KMS-11 (cell line): Measurements from ENCODE around the gene CGB2.
"Not testable (repeated sequence)": the region's sequence is repeated elsewhere in the genome, so short reads cannot be mapped to it uniquely, and the experiment has no call there.

ENCODE experiments used
- H2AFZ ChIP-seq: fragments of 200-600 bp; sonication (generic); 2 replicates; pipeline ENCODE4 v1.6.1; 2016; ENCODE audit warnings: antibody characterized with exemption, mixed run types, low read depth
- H3K27ac ChIP-seq: fragments of 200-600 bp; sonication (generic); 2 replicates; pipeline ENCODE4 v1.6.1; 2016; ENCODE audit warnings: mild to moderate bottlenecking, mixed run types
- H3K27me3 ChIP-seq: fragments of 200-600 bp; sonication (generic); 2 replicates; pipeline ENCODE4 v1.6.1; 2017; ENCODE audit warnings: mild to moderate bottlenecking, low read depth, mixed run types, moderate library complexity; ENCODE audit not compliant: insufficient read depth
- H3K36me3 ChIP-seq: fragments of 200-600 bp; sonication (generic); 2 replicates; pipeline ENCODE4 v1.6.1; 2017; ENCODE audit warnings: mild to moderate bottlenecking, mixed run types; ENCODE audit not compliant: insufficient read depth
- H3K4me1 ChIP-seq: fragments of 200-600 bp; sonication (generic); 2 replicates; pipeline ENCODE4 v1.6.1; 2016; ENCODE audit warnings: mild to moderate bottlenecking, low read depth, mixed run types; ENCODE audit not compliant: poor library complexity, severe bottlenecking
- H3K4me2 ChIP-seq: fragments of 200-600 bp; sonication (generic); 2 replicates; pipeline ENCODE4 v1.7.0; 2016; ENCODE audit warnings: mild to moderate bottlenecking, mixed run types
- H3K4me3 ChIP-seq: fragments of 200-600 bp; sonication (generic); IDR thresholded peaks from 2 replicates; pipeline ENCODE4 v1.6.1; 2017; ENCODE audit warnings: low read depth, low read length, mixed read lengths; ENCODE audit not compliant: insufficient read depth
- H3K79me2 ChIP-seq: fragments of 200-600 bp; sonication (generic); 2 replicates; pipeline ENCODE4 v1.6.1; 2016; ENCODE audit warnings: low read depth, mixed run types; ENCODE audit not compliant: insufficient read depth
- H3K9ac ChIP-seq: fragments of 200-600 bp; sonication (generic); 2 replicates; pipeline ENCODE4 v1.6.1; 2016; ENCODE audit warnings: mild to moderate bottlenecking, mixed run types
- H4K20me1 ChIP-seq: fragments of 200-600 bp; sonication (generic); 2 replicates; pipeline ENCODE4 v1.6.1; 2016; ENCODE audit warnings: mild to moderate bottlenecking, mixed run types; ENCODE audit not compliant: insufficient read depth
- TF ChIP-seq, protein P1 (sequence below): fragments of 200-600 bp; sonication (generic); conservative IDR thresholded peaks from 2 replicates; pipeline ENCODE4 v1.6.1; 2017; ENCODE audit warnings: low read depth, mild to moderate bottlenecking, antibody characterized with exemption, low read length, moderate library complexity, mixed read lengths

The CGB2 gene

DNA sequence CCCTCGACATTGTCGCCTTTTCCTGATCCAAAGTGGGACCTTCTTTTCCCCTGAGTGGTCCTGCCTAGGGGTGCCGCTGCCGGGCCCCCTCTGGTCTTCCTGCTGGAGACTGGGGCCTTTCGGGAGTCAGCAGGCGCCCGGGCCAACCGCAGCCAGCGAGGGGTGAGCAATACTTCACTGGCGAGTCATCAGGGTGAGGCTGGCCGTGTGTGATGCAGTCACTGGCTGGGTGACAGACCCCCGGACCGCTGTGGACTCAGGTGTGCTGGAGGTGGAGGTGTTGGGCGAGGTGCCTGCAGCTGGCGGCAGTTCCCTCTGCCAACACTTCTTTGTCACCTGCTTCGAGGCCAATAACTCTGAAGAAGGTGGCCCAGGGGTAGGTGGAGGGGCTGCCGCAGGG lies 10.5 kb downstream of the CGB2 start:
- Histone ChIP-seq H3K4me3 (no peak overlapping the region), H2AFZ (no peak overlapping the region), H3K27me3 (peaks cover 55% of the 10 kb centered on the region), H3K27ac (no peak overlapping the region), H3K9ac (no peak overlapping the region), H3K36me3 (no peaks in the 10 kb centered on the region), H4K20me1 (no peaks in the 10 kb centered on the region), H3K79me2 (no peaks in the 10 kb centered on the region), H3K4me2 (no peak overlapping the region), H3K4me1 (no peaks in the 10 kb centered on the region)
- TF ChIP-seq, protein P1, sequence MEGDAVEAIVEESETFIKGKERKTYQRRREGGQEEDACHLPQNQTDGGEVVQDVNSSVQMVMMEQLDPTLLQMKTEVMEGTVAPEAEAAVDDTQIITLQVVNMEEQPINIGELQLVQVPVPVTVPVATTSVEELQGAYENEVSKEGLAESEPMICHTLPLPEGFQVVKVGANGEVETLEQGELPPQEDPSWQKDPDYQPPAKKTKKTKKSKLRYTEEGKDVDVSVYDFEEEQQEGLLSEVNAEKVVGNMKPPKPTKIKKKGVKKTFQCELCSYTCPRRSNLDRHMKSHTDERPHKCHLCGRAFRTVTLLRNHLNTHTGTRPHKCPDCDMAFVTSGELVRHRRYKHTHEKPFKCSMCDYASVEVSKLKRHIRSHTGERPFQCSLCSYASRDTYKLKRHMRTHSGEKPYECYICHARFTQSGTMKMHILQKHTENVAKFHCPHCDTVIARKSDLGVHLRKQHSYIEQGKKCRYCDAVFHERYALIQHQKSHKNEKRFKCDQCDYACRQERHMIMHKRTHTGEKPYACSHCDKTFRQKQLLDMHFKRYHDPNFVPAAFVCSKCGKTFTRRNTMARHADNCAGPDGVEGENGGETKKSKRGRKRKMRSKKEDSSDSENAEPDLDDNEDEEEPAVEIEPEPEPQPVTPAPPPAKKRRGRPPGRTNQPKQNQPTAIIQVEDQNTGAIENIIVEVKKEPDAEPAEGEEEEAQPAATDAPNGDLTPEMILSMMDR, result no peak

DNA sequence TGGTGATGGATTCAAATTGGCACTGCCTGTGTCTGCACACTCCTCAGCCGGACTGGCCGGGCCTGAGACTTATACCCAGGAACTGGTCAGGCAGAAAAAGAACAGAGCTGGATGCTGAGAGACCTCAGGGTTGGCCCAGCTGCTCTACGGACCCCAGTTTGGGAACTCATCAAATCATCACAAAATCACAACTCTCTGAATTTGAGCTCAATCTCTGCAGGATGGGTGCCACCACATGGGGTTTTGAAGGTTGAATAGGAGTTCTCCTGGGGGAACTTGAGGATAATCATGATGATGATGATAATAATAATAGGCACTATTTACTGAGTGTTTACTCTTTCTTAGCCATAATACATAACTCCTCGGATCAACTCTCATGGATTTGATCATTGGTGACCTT lies 11.0 kb downstream of the CGB2 start:
- H3K9ac ChIP-seq, H4K20me1 ChIP-seq, H3K4me1 ChIP-seq, H3K27ac ChIP-seq, H3K4me2 ChIP-seq, H3K36me3 ChIP-seq, H3K4me3 ChIP-seq, H2AFZ ChIP-seq, H3K79me2 ChIP-seq: not testable (repeated sequence)
- H3K27me3 ChIP-seq, result peaks cover 53% of the 10 kb centered on the region

DNA sequence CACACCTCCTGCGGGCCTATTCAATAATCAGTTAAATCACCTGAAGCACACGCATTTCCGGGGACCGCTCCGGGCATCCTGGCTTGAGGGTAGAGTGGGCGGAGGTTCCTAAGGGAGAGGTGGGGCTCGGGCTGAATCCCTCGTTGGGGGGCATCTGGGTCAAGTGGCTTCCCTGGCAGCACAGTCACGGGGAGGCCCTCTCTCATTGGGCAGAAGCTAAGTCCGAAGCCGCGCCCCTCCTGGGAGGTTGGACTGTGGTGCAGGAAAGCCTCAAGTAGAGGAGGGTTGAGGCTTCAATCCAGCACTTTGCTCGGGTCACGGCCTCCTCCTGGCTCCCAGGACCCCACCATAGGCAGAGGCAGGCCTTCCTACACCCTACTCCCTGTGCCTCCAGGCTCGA lies 11.9 kb downstream of the CGB2 start, which contains the start of gene CGB5:
TSS of gene CGB5 (plus strand) at position 301 of the 400 bp plus-strand sequence. CDS start 362 bp downstream, outside the sequence.
- H3K79me2 ChIP-seq, H3K4me2 ChIP-seq, H3K4me1 ChIP-seq, H2AFZ ChIP-seq, H3K4me3 ChIP-seq, H3K9ac ChIP-seq, H4K20me1 ChIP-seq, H3K36me3 ChIP-seq, H3K27ac ChIP-seq: not testable (repeated sequence)
- H3K27me3 ChIP-seq, result peaks cover 46% of the 10 kb centered on the region

DNA sequence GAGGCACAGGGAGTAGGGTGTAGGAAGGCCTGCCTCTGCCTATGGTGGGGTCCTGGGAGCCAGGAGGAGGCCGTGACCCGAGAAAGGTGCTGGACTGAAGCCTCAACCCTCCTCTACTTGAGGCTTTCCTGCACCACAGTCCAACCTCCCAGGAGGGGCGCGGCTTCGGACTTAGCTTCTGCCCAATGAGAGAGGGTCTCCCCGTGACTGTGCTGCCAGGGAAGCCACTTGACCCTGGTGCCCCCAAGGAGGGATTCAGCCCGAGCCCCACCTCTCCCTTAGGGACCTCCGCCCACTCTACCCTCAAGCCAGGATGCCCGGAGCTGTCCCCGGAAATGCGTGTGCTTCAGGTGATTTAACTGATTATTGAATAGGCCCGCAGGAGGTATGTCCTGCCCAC lies 17.3 kb downstream of the CGB2 start, which contains the start of gene CGB8:
TSS of gene CGB8 (minus strand) at position 101 of the 400 bp plus-strand sequence. CDS start 372 bp downstream, outside the sequence.
- H3K27me3 ChIP-seq, result peaks cover 47% of the 10 kb centered on the region; the same call in 1 of the 2 replicates
- not testable (repeated sequence) for H3K9ac ChIP-seq, H2AFZ ChIP-seq, H3K4me3 ChIP-seq, H4K20me1 ChIP-seq, H3K4me2 ChIP-seq, H3K27ac ChIP-seq, H3K79me2 ChIP-seq, H3K4me1 ChIP-seq, H3K36me3 ChIP-seq

DNA sequence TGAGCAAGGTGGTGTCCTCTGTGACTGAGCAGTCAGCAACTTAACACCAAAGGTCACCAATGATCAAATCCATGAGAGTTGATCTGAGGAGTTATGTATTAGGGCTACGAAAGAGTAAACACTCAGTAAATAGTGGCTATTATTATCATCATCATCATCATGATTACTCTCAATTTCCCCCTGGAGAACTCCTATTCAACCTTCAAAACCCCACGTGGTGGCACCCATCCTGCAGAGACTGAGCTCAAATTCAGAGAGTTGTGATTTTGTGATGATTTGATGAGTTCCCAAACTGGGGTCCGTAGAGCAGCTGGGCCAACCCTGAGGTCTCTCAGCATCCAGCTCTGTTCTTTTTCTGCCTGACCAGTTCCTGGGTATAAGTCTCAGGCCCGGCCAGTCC lies 18.1 kb downstream of the CGB2 start:
- H3K27ac ChIP-seq, H4K20me1 ChIP-seq, H3K79me2 ChIP-seq, H2AFZ ChIP-seq, H3K4me3 ChIP-seq, H3K36me3 ChIP-seq, H3K4me1 ChIP-seq, H3K4me2 ChIP-seq, H3K9ac ChIP-seq: not testable (repeated sequence)
- peaks cover 49% of the 10 kb centered on the region; the same call in 1 of the 2 replicates for H3K27me3 ChIP-seq

DNA sequence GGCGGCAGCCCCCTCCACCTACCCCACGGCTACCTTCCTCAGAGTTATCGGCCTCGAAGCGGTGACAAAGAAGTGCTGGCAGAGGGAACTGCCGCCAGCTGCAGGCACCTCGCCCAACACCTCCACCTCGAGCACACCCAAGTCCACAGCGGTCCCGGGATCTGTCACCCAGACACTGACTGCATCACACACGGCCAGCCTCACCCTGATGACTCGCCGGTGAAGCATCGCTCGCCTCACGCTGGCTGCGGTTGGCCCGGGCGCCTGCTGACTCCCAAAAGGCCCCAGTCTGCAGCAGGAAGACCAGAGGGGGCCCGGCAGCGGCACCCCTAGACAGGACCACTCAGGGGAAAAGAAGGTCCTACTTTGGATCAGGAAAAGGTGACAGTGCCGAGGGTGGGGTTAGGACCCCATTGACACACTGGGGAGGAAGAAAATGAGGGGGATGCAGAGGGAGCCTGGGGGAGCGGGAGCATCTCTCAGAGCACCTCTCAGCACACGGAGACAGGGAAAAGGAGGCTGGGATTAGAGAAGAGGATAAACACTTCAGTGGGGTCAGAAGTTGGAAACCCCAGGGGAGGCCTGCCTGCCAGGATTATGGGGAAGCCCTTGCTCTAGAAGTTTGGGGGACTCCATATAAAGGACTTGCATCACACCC lies 18.8 kb downstream of the CGB2 start:
- H3K79me2 ChIP-seq, H4K20me1 ChIP-seq, H3K27ac ChIP-seq, H3K4me1 ChIP-seq, H2AFZ ChIP-seq, H3K4me3 ChIP-seq, H3K4me2 ChIP-seq, H3K9ac ChIP-seq, H3K36me3 ChIP-seq: not testable (repeated sequence)
- peaks cover 52% of the 10 kb centered on the region for H3K27me3 ChIP-seq
